Cortex of kidney (tissue), 1 donor: ENCODE results near the gene ZNF212.

Source experiments
- DNase-seq: peaks from one replicate; lab custom pipeline; 2025; lab: John Stamatoyannopoulos, UW

ZNF212 gene

GRCh38 chr7:149239345-149240143, at the start of gene ZNF212:
ZNF212 (plus strand) TSS chr7:149239651; CDS start chr7:149239779, 128 bp downstream.
- no peak for DNase-seq

DNA sequence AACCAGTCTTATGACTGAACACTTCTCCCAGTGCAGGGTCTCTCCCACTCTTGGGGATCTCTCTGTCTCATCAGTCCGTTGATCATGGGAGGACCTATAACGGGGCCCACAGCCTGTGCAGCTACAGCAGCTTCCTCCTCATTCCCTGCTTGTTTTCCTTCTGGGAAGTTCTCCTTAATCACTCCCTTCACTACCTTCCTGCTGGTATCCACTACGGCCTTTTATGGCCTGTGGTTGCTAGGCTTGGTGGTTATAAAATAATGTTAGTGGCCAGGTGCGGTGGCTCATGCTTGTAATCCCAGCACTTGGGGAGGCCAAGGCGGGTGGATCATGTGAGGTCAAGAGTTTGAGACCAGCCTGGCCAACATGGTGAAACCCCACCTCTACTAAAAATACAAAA, 47.6 kb upstream of the ZNF212 start:
- DNase-seq: no peak

GRCh38 chr7:149194799-149195179, 44.7 kb upstream of the ZNF212 start:
- DNase-seq: no peak

- DNase-seq: no peak
Measured at GRCh38 chr7:149195180-149196150, 44.0 kb upstream of the ZNF212 start, which contains the start of gene ZNF282. ZNF282 (plus strand) TSS chr7:149195546; CDS start chr7:149195590, 44 bp downstream.

- no peak for DNase-seq
Measured at GRCh38 chr7:149196151-149196704, 43.2 kb upstream of the ZNF212 start.

- no peak for DNase-seq
Measured at GRCh38 chr7:149196705-149197171, 42.7 kb upstream of the ZNF212 start.

DNA sequence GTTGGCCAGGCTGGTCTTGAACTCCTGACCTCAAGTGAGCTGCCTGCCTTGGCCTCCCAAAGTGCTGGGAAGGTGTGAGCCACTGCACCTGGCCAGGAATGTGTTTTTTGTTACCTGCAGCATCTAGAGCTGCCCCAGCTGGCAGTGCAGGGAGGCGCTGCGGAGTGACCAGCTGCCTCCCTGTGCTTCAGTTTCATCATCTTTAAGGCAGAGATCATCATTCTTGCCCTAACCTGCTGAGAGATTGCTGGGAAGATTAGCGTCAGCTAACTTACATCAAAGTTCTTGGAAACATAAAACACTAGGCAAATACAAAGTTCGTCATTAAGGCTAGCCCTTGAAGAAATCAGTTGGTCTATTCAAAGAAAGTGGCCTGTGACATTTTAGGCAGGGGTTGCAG, 41.8 kb upstream of the ZNF212 start:
- DNase-seq: no peak

GRCh38 chr7:149198161-149198816, 41.2 kb upstream of the ZNF212 start:
- no peak for DNase-seq

GRCh38 chr7:149199234-149199995, 40.0 kb upstream of the ZNF212 start:
- DNase-seq: no peak

- DNase-seq: no peak
Measured at GRCh38 chr7:149202831-149203231, 36.6 kb upstream of the ZNF212 start.

- DNase-seq: no peak
Measured at GRCh38 chr7:149205690-149206381, 33.6 kb upstream of the ZNF212 start.

- no peak for DNase-seq
Measured at GRCh38 chr7:149207324-149208035, 32.0 kb upstream of the ZNF212 start.

GRCh38 chr7:149209518-149210269, 29.8 kb upstream of the ZNF212 start:
- no peak for DNase-seq

- DNase-seq: no peak
Measured at GRCh38 chr7:149210551-149210950, 28.9 kb upstream of the ZNF212 start.

DNA sequence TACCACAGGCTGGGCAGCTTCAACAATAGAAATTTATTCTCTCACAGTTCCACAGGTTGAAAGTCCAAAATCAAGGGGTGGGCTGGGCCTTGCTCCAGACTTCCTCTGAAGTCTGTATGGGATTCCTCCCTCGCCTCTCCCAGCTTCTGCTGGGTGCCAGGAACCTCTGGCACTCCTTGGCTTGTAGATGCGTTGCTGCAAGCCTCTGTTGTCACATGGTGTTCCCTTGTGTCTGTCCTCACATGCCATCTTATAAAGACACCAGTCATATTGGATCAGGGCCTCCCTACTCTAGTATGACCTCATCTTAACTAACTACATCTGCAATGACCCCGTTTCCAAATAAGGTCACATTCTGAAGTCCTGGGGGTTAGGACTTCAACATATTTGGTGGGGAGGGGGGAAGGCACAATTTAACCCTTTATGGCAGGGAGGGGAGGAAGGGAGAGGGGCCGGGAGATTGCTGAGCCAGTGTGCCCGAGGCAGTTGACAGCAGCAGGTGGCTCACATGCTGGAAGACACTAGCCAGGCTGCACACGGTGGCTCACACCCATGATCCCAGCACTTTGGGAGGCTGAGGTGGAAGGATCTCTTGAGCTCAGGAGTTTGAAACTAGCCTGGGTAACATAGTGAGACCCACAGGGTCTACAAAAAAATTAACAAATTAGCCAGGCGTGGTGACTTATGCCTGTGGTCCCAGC, 25.3 kb upstream of the ZNF212 start:
- no peak for DNase-seq

- no peak for DNase-seq
Measured at GRCh38 chr7:149216402-149216801, 23.0 kb upstream of the ZNF212 start.

DNA sequence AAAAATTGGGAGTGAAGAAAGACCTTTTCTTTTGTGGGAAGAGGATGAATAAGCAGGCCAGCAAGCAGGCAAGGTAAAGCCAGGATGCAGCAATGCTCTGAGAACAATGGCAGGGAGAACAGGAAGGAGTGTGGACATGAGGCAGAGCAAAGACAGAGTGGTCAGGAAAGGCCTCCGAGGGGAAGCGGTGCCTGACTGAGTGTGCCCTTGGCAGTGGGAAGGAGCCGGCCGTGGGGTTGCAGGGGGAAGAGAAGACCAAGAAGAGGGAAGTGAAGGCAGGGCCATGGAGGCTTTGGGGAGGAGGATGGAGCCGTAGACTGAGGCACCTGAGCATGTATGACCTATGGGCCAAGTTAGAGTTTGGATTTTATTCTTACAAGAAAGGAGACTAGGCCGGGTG, 21.9 kb upstream of the ZNF212 start:
- no peak for DNase-seq
